GM23248 (cell line): ENCODE measurements around the gene BACE1-AS.

Experiments
- EZH2 ChIP-seq: fragments of 200-600 bp; sonication (generic); IDR thresholded peaks from 2 replicates; pipeline ENCODE4 v1.6.1; 2018; ENCODE audit warnings: antibody characterized with exemption, mild to moderate bottlenecking; ENCODE audit not compliant: insufficient read depth, poor library complexity, severe bottlenecking
- EZH2phosphoT487 ChIP-seq: fragments of 200-600 bp; sonication (generic); IDR thresholded peaks from 2 replicates; pipeline ENCODE4 v1.6.1; 2018; ENCODE audit warnings: antibody characterized with exemption, moderate library complexity, mild to moderate bottlenecking, low read depth; ENCODE audit not compliant: insufficient read depth

DNA sequence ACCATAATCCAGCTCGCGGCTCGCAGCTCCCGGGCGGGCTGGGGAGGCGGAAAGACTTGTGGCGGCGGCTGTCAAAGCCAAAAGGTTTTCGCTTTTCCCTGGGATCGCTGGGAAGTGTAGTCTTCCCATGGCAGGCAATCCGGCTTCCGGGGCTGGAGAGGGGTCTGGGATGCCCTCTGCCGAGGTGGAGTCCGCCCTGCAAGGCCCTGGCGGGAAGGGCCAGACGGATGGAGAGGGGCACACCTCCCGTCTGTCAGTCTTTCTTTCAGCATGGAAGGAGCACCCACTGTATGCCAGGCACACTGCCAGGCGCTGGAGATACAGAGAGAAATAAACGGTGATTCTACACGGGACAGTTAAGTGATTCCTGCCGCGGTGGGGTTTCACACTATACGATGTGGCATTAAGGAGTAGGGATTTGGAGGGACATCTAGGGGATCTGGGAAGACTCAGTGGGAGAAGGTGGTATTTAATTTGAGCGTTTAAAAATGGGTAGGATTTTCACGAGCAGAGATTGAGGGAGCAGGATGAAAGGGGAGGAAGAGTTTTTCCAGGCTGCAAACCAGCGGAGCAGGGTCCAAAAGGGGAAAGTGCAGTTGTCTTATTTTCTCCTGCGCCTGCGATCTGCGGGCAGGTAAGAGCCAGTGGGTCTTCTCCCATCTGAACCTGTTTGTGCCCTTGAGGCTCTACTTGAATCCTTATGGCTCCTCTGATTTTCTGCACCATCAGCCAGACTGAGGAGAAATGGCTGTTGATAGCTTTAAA is 25.2 kb downstream of the BACE1-AS start, which contains the start of gene BACE1:
- TF ChIP-seq EZH2 (no peak), EZH2phosphoT487 (no peak)
